Mammary epithelial cell (primary cell): ENCODE data around the gene IRAG1.

Experiments
- EZH2 ChIP-seq: IDR thresholded peaks from 2 replicates; pipeline ENCODE4 v1.6.1; 2012; ENCODE audit warnings: low read length, inconsistent platforms, borderline replicate concordance
- TF ChIP-seq, protein P1 (sequence below), 2 donors: IDR thresholded peaks in 1 of 2; conservative IDR thresholded peaks in 1 of 2; 2 replicates each; pipeline ENCODE4 v1.5.1; 2011 to 2012; ENCODE audit warnings: inconsistent platforms in 2 of 2, low read length in 2 of 2, mild to moderate bottlenecking in 2 of 2, control low read depth in 1 of 2, low read depth in 1 of 2; ENCODE audit not compliant: insufficient read depth in 1 of 2; ENCODE audit errors: extremely low read depth in 1 of 2

DNA sequence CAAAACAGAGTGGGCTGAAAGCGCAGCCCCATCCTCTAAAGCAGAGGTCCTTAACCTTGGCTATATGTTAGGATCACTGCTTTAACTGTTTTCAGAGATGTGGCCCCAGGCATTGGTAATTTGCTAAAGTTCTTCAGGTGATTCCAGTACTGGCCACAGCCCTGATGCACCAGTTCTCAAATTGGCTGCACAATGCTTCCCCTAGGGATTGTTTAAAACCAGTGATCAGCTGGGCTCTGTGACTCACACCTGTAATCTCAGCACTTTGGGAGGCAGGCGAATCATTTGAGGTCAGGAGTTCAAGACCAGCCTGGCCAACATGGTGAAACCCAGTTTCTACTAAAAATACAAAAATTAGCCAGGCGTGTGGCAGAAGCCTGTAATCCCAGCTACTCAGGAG is 8.4 kb upstream of the IRAG1 start:
- TF ChIP-seq, protein P1, sequence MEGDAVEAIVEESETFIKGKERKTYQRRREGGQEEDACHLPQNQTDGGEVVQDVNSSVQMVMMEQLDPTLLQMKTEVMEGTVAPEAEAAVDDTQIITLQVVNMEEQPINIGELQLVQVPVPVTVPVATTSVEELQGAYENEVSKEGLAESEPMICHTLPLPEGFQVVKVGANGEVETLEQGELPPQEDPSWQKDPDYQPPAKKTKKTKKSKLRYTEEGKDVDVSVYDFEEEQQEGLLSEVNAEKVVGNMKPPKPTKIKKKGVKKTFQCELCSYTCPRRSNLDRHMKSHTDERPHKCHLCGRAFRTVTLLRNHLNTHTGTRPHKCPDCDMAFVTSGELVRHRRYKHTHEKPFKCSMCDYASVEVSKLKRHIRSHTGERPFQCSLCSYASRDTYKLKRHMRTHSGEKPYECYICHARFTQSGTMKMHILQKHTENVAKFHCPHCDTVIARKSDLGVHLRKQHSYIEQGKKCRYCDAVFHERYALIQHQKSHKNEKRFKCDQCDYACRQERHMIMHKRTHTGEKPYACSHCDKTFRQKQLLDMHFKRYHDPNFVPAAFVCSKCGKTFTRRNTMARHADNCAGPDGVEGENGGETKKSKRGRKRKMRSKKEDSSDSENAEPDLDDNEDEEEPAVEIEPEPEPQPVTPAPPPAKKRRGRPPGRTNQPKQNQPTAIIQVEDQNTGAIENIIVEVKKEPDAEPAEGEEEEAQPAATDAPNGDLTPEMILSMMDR (conservative IDR thresholded peaks at IDR 0.05 in 1 of 2, IDR thresholded peaks at IDR 0.05 in 1 of 2; ENCODE audit: extremely low read depth in 1 of 2, insufficient read depth in 1 of 2, low read depth in 1 of 2, low read length in 2 of 2) = no peak
- no peak for TF ChIP-seq EZH2
